Globus pallidus (tissue), 1 donor: ENCODE measurements around the gene USP20.
A peak's percentile ranks its signal among the peaks of the same experiment; 100 is the strongest.

Experiments used
- DNase-seq: peaks from one replicate; pipeline ENCODE4 v3.0.0-alpha.2; 2015; ENCODE audit warnings: low spot score

Gene USP20

GRCh38 chr9:129857207-129857606, 21.9 kb downstream of the USP20 start:
- DNase-seq, result no peak

DNA sequence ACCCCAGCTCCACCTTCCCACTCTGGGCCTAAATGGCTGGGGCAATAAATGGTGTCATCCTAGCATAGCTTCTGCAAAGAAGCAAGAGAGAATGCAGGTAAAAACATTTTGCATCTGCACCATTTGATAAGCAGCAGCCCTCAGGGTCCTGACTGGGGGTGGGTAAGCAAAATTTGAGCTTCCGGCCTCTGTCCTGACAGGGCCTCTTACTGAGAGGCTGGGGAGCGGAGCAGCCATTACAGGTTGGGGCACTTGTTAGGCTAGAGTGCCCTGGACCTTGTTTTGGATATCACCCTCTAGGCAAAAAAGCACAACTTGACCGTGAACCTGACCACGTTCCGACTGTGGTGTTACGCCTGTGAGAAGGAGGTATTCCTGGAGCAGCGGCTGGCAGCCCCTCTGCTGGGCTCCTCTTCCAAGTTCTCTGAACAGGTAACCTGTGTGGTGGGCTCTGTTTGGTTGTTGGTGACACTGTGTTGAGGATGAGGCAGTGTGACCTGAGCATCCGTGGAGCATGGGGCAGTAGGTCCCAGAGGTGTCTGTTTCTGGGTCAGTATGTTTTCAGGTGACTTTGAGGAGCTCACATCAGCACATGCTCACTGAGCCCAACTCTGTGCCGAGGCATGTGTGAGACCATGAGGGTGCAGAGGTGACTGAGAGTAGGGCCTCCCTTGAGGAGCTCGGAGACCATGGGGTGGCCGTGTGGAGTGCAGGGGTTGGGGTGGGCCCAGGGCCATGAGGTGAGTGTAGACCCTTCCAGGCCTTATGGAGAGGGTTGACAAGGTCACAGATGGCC, 23.1 kb downstream of the USP20 start:
- no peak for DNase-seq

DNA sequence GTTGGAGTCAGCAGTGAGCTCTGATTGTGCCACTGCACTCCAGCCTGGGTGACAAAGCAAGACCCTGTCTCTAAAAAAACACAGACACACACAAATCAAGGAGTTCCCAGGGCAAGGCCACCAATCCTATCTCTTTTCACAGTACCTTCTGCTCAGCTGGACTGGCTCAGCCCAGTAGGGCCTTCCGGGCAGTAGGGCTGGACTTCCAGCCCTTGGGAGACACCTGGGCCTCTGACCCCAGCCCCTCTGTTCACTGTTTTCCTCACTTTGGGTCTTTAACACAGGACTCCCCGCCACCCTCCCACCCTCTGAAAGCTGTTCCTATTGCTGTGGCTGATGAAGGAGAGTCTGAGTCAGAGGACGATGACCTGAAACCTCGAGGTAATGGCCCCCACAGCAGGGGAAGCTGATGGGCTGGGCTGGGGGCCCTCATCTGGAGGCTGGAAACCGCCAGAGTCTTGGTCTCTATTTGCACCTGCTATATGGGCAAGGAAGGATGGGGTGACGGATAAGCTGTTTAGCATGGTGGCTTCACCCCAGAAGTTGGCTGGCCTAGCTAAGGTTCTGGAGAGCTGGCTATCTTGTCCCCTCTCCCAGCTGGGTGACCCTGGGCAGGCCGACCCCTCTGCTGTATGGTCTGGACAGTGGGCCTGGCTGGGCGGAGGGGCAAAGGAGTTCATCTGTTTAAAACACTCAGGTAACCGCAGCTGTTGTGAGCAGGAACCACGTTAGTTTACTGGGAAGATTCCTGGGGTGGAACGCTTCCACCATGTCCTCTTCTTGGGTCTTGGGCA, 25.6 kb downstream of the USP20 start:
- no peak for DNase-seq

DNA sequence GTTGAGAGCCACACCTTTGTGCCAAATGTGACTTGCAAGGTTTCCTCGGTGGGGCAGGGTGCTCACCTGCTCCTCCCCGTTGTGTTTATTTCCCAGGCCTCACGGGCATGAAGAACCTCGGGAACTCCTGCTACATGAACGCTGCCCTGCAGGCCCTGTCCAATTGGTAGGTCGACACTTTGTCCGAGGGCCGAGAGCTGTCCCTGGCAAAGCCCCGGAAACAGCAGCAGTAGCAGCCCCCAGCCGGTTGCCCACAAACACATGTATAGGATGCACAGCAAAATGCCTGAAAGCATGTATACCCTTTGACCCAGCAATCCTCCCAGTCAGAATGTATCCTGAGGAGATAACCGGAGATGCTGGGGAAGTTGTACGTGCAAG, 26.2 kb downstream of the USP20 start:
- DNase-seq, result no peak

DNA sequence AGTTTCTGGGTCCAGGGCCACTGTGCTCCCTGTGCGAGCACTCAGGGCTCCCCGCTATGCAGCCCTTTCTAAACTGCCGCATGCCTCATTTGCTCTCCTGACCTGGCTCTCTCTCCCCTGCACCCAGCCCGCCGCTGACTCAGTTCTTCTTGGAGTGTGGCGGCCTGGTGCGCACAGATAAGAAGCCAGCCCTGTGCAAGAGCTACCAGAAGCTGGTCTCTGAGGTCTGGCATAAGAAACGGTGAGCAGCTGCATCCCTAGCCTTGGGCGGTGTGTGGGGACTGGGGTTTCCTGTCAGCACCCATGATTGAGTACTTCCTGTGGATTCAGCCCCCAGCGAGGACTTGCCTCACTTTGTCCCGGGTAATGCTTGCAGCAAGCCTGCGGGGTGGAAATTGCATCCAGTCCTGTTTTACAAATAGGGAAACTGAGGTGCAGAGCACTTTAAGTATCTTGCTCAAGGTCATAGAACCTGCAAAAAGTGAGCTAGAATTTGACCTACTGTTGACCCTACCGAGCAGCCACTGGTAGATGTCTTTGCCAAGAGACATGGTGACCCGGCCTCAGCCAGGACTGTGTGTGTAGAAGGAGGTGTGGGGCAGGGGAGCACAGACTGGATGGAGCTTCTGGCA, 27.9 kb downstream of the USP20 start:
- DNase-seq, result no peak

GRCh38 chr9:129864991-129865647, 29.9 kb downstream of the USP20 start:
- DNase-seq, result no peak

DNA sequence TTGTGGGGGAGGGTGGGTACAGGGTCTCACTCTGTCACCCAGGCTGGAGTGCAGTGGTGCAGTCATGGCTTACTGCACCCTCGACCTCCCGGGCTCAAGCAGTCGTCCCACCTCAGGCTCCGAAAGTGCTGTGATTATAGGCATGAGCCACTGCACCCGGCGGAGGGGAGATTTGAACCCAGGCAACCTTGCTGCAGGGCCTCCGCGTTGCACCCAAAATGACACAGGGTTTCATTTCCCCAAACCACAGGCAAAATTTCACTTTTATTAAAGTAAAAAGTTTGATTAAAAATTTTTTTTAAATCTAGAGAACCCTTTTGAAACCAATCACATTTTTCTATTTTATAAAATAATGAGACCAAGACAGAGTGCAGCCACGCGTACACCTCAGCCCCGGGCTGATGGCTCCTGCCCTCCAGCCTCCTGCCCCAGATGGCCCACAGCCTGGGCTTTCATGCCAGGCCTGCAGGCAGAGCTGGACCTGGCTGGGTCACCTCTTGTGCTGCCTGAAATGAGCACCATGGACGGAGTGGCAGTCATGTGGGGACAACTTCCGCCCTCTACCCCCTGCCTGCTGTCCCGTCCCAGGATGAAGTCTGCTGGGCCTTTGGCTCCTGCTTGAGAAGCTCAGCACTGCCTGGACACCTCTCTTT, 30.5 kb downstream of the USP20 start:
- DNase-seq, result no peak

DNA sequence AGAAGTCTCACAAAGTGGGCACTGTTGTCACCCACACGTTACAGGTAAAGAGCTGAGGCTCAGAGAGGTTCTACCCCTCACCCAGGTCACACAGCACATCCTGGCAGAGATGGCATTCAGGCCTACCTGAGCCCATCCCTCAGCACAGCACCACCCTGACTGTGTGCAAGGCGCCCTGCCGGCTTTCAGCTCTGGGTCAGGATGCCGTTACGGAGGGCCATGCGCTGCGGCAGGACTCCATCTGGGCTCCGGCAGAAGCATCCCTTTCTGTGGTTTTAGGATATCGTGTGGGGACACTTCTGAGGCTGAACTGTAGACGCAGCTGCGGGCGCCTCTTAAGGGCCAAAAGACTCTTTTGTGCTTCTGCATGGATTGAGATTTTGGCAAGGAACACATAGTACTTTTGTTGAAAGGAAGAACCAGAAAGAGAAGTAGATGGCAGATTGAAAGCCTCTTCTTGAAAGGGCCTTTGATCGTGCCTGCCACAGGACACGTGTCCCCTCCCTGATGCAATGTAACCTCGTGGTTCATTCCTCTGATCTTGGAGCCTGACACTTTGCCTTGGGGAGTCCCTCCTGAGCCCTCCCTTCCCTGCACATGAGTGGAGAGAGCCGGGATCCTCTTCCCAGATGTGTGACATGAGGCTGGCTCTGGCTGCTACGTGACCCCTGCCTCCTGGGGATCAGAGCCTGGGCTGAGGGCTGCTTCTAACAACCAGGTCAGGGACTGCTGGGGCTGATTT, 31.3 kb downstream of the USP20 start:
- DNase-seq, result peak; percentile 16

DNA sequence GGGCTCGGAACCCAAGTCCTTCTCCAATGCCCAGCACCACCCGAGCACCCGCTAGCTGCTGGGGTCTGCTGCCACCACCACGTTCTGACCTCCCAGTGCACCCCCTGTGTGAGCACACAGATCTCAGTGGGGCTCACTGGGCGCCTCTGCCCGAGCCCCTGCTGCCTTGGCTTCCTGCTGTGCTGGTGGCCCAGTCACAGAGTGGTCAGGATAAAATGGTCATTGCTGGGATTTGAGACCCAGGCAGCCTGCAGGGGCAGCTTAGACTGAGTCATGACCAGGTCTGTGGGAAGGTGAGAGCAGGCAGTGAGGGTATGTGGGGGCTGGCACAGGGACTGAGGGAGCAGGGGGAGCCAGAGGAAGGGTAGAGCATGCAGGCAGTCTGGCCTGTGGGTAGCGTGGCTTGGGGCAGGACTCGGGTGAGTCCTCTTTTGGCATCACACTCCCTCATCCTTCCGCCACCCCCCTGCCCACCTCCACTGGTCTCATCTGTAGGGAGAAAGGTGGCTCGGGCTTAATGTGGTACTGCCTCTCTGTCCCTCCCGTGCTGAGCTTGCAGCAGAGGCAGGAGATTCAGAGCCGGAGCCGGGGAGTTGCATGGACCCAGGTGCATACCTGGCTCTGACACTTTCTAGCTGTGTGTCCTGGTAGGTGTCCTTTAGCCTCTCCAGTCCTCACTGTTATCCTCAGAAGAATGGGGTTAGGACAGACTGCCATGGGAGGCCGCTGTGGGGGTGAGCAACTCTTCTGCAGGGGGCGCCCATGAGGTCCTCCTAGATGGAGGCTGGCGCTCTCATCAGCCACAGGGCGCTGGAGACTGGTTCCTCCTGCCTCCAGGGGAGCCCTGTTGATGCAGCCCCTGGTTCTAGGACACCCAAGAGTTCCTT, 32.1 kb downstream of the USP20 start:
- DNase-seq, result no peak

DNA sequence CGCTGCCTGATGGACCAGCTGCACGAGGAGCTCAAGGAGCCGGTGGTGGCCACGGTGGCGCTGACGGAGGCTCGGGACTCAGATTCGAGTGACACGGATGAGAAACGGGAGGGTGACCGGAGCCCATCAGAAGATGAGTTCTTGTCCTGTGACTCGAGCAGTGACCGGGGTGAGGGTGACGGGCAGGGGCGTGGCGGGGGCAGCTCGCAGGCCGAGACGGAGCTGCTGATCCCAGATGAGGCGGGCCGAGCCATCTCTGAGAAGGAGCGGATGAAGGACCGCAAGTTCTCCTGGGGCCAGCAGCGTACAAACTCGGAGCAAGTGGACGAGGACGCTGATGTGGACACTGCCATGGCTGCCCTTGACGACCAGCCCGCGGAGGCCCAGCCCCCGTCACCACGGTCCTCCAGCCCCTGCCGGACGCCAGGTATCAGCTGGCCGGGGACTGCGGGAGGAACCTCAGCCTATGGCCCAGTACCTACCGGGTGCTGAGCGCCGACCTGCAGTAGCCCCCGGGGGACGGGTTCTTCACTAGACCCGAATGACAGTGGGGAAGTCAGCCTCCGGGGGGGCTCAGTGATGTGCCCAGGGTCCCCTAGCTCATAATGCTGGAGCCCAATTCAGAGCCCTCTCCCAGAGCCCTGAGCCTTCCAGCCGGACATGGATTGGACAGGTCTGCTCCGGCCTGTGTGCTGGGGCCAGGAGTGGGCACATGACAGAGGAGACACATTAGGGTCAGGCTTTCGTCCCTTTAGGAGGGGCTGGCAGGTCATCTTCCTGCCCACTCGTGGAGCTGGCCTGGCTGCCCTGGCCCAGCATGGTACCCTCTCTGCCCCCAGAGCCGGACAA, 33.0 kb downstream of the USP20 start:
- DNase-seq, result no peak

- DNase-seq, result no peak
Observed at GRCh38 chr9:129868872-129869486, 33.7 kb downstream of the USP20 start.

DNA sequence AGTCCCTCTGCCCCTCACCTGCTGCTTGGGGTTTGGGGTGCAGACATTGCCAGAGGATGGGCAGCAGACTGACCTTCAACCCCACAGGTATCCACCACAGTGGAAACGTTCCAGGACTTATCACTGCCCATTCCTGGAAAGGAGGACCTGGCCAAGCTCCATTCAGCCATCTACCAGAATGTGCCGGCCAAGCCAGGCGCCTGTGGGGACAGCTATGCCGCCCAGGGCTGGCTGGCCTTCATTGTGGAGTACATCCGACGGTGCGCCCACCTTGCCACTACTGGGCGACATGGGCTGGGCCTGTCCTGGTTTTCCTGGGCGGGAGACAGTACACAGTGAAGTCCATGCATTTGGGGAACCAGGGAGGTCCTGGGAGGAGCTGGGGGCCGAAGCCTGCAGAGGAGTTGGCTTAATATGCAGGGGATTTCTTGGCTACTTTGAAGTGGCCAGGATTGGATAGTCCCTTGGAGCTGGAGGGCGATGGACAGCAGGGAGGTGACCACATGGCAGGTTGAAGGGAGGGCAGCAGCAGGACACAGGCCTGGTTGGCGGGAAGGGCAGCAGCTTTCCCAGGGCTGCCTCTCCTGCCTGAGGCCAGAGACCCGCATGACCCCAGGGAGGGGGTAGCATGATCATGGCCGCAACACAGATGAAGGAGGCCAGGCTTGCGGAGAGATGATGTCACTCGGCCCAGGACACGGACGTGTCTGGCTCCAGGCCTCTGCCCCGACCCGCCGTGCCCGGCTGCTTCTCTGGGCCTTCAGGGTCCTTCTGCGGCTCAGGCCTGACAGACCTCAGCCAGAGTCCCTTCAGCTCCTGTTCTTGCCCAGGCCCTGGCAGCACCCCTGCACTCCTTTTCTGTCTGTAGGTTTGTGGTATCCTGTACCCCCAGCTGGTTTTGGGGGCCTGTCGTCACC, 34.6 kb downstream of the USP20 start:
- no peak for DNase-seq

DNA sequence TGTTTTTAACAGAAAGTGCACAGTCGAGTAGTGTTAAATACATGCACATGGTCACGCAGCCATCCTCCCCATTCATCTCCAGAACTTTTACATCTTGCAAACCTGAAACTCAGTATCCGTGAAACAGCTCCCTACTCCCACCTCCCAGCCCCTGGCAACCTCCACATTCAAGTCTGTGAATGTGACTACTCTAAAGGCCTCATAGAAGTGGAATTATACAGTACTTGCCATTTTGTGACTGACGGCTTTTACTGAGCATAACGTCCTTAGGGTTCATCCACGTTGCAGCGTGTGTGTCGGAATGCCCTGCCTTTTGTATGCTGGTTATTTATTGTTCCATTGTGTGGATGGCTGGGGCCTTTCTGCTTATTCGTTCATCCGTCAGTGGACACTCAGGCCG, 35.8 kb downstream of the USP20 start:
- DNase-seq, result no peak

DNA sequence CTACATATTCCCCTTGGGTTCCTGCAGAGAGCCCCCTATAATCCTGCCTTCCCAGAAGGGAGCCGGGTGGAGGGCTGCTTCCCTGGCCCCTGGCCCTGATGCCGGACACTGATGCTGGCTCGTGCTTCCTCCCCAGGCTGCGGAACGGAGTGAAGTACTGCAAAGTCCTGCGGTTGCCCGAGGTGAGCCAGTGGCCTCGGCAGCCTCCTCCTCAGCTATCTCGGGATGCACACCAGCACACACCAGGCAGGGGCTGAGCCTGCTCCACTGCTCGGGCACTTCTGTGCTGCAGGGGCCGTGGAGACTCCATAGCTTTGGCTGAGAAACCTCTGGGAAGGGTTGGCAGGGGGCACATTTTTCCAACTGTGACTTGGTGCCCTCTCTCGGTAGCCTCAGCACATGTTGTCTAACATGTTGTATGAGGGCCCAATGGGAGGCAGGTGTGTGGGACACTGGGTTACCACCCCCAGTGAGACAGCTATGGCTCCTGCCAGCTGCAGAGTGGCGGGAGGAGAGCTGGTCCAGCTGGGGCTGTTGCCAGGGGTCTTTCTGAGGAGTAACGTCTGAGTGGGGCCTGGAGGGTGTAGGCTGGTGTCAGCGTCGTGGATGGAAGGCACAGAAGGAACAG, 38.4 kb downstream of the USP20 start:
- no peak for DNase-seq

DNA sequence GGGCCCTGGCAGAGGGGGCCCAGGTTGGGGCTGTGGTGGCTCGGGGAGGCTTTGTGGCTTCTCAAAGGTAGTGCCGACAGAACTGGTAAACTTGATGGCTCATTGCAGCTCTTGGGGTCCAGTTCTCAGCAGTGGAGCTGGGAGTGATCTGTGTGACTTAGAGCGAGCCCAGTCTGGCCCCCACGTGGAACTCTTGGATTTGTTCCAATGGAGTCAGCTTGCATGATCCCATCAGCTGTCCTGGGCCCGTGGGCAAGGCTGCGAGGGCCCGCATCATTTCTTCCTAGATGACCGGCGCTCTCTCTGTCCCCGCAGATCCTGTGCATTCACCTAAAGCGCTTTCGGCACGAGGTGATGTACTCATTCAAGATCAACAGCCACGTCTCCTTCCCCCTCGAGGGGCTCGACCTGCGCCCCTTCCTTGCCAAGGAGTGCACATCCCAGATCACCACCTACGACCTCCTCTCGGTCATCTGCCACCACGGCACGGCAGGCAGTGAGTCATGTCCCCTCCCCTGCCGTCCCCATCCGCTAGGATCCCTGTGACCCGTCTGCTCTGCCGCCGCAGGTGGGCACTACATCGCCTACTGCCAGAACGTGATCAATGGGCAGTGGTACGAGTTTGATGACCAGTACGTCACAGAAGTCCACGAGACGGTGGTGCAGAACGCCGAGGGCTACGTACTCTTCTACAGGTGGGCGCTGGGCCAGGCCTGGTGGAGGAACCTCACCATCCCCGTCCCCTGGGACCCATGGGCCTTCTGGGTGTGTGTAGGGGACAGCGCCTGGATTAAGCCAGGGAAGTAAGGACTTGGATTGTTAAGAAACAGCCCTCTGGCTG, 39.2 kb downstream of the USP20 start:
- no peak for DNase-seq

DNA sequence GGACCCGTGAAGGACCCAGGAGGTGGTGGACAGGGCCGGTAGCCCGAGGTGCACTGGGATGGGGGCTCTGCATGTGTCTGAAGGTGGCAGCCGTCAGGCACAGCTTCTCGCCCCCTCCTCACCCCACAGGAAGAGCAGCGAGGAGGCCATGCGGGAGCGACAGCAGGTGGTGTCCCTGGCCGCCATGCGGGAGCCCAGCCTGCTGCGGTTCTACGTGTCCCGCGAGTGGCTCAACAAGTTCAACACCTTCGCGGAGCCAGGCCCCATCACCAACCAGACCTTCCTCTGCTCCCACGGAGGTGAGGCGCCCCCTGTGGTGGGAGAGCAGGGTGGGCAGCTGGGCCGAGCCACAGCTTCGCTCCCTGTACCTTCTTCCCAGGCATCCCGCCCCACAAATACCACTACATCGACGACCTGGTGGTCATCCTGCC, 39.9 kb downstream of the USP20 start:
- no peak for DNase-seq
